KOPT-K1 (cell line): ENCODE data around the gene GIMAP5.
A peak's percentile ranks its signal among the peaks of the same experiment; 100 is the strongest.

Experiments used
- H3K27ac ChIP-seq: fragments of 200-600 bp; sonication (generic); 2 replicates; pipeline ENCODE4 v1.5.1; 2016; ENCODE audit warnings: antibody characterized with exemption, mild to moderate bottlenecking, low read depth, low read length; ENCODE audit not compliant: poor library complexity, severe bottlenecking
- H3K36me3 ChIP-seq: fragments of 200-600 bp; sonication (generic); 2 replicates; pipeline ENCODE4 v1.5.1; 2017; ENCODE audit warnings: antibody characterized with exemption, mild to moderate bottlenecking, low read length, moderate library complexity; ENCODE audit not compliant: insufficient read depth
- H3K9me3 ChIP-seq: fragments of 200-600 bp; sonication (generic); 2 replicates; pipeline ENCODE4 v1.5.1; 2017; ENCODE audit warnings: antibody characterized with exemption, low read length, mild to moderate bottlenecking; ENCODE audit not compliant: insufficient read depth, poor library complexity, severe bottlenecking

The GIMAP5 gene

DNA sequence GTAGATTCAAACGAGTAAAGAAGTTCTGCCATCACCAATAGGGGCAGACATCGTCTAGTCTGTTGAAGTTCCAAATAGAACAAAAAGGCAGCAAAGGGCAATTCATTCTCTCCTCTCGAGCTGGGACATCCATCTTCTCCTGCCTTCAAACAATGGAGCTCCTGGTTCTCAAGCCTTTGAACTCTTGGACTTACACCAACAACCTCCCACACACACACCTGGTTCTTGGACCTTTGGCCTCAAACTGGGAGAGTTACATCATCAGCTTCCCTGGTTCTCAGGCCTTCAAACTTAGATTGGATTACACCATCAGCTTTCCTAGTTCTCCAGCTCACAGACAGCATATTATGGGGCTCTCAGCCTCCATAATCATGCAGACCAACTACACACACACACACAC, 9.8 kb upstream of the GIMAP5 start:
- peaks cover 56% of the 10 kb centered on the region for H3K36me3 ChIP-seq
- H3K9me3 ChIP-seq = peaks cover 58% of the 10 kb centered on the region
- H3K27ac ChIP-seq = no peak overlapping the region

DNA sequence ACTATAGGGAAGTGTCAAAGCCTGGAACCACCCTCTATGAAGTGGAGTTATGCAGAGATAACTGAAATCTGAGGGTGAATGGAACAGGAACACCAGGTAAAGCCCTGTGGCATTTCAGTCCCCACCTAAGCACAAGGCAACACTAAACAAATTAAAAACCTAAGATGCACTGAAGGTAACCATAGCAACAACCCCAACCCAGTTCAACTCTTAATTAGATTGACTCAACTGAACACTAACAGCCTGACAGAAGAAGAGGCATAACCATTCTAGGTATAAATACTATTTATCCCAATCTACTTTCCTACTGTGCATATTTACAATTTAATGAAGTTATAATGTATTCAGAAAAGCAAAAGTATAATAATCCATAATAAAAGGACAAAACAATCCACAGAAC, 9.2 kb upstream of the GIMAP5 start:
- Histone ChIP-seq H3K27ac (no peak overlapping the region), H3K9me3 (peaks cover 55% of the 10 kb centered on the region), H3K36me3 (peaks cover 50% of the 10 kb centered on the region)

DNA sequence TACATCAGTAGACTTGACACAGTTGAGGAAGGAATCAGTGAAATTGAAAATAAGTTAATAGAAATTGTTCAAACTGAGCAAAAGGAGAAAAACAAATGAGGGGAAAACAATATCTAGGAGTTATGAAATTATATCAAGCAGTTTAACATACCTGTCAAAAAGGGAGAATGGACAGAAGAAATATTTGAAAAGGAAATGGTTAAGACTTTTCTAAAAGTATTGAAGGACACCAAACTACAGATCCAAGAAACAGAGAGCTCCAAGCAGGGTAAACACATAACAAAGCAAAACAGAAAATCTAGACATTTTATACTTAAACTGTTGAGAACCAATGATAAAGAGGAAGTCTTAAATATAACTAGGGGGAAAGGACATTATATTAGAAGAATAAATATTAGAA, 8.6 kb upstream of the GIMAP5 start:
- Histone ChIP-seq H3K9me3 (peaks cover 55% of the 10 kb centered on the region), H3K27ac (no peak overlapping the region), H3K36me3 (peaks cover 44% of the 10 kb centered on the region)

DNA sequence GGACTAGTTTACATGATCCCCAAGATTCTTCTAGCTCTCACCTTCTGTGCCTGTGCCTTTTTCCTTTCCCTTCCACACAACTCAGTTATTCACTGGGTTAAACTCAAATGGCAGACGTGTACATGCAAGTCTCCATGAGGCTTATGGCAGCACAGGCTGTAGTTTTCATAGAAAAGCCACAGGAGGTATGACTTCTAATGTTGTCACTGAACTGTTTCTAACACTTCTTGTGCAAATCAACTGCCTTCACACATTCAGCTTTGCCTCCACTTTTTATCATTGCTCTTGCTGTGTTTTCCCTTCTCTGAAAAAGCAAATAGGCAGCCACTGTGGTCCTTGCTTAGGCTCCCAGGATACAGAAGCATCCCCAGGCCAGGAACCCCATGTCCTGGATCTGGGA, 5.3 kb upstream of the GIMAP5 start:
- H3K27ac ChIP-seq = peak overlapping the region; percentile 100
- peaks cover 12% of the 10 kb centered on the region for H3K36me3 ChIP-seq
- peaks cover 29% of the 10 kb centered on the region for H3K9me3 ChIP-seq

DNA sequence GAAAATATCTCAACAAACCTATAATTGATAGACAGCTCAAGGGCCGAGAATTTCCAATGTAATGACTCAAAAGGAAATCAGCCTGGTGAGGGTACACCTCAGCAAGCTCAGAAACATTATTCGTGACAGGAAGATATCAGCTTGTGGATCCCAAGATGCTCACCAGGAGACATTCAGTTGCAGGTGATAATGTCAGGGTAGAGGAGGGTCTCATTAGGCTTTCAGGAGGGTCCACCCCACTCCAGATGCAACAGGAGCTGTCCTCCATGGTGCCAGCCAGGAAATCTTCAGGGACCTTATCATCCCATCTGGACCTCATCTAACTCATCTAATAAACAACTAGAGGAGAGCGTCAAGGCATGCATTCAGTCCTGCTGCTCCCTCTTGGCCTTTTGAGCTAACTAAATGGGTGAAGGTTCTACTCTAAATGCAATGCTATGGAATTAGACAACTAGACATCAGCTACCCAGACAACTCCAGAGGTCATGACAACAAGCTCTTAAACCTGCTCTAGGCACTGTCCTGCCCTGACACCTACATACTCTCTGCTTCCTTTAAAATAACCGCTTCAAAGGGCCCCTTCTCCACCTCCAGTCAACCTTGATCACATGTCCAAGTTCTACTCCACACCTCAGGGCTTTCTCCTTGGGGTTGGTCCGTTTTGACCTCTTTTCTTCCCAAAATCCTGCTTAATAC, 4.3 kb upstream of the GIMAP5 start:
- Histone ChIP-seq H3K27ac (peak overlapping the region; percentile 100), H3K36me3 (peaks cover 5% of the 10 kb centered on the region), H3K9me3 (peaks cover 18% of the 10 kb centered on the region)

DNA sequence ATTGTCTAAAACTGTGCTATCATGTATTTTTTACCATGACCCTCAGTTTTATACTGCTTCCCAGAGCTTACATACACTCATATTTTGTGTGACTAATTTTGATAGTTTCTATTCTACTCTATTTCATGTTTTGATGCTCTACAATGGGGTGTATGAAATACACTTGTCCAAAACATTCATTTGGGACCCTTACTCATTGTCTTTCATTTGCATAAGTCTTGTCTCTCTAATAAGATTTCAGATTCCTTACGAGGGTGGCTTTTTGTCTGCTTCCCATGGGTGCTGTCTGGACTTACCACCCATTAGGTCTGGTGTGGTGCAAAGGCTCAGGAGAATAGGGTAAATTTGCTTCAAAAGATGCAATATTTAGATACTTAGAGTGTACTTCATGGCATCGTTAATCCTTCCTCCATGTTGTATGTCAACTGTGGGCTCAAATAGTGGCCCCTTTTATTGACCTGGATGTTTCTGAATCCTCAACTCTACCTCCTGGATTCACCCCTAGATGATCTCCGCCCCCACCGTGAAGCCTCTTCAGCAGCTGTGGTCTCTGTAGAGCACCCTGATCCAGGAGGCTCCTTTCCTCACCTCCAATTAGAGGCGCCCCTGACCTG, 3.6 kb upstream of the GIMAP5 start:
- H3K27ac ChIP-seq = peak overlapping the region; percentile 100
- peaks cover 9% of the 10 kb centered on the region for H3K36me3 ChIP-seq

DNA sequence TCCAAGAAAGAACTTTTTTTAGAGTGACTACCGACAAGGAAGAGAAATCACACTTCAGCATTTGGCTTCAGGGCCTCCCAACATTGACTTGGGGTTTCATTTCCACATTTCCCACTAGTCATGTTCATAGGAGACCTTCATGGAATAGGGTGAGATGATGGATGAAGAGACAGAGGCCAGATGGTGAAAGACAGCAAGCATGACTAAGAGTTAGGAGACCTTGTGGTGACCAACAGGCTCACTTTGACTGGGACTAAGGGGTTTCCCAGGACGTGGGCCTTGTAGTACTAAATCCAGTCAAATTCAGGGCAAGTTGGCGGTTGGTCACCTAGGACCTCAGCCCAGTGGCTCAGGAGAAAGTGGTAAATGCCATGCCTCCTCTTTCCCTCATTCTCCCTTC, 3.0 kb upstream of the GIMAP5 start:
- peaks cover 16% of the 10 kb centered on the region for H3K36me3 ChIP-seq
- H3K27ac ChIP-seq = peak overlapping the region; percentile 100
- H3K9me3 ChIP-seq = peaks cover 5% of the 10 kb centered on the region

More for the DNA sequence above, 3.6 kb upstream of the GIMAP5 start:
- H3K9me3 ChIP-seq = peaks cover 12% of the 10 kb centered on the region

DNA sequence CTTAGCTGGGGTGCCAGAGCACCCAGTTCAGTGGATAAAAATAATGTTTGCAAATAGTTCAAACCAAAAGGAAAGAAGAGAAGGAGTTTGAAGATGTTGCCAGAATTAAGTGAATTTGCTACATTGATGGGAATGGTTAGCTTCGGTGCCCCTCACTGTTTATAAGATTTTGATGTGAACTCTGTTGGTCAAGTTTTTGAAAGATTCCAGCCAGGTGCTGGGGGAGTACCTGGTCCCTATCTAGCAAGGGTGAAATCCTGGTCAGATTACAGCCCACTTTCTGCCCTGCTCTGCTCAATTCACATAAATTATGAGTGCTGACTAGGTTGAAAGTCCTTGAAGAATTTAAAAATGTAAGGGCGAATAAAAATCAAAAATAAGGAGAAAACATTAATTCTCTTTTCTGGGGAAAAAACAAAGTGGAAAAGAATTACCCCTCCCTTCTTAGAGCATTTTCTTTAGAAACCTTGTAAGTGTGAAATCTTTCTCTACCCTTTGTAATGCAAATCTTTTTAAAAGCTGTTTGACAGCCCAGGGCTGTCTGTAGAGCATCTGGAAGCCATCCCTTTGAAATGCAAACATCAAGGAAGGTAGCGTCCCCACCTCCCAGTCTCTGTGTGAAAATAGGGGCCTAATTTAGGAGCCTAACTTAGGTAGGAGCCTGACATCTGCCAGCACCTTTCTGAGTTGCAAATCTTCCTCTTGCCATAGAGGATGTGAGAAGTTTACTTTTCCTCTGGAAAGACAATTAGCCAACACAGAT, 1.4 kb upstream of the GIMAP5 start:
- H3K27ac ChIP-seq = peak overlapping the region; percentile 100
- peaks cover 31% of the 10 kb centered on the region for H3K36me3 ChIP-seq
- H3K9me3 ChIP-seq = no peaks in the 10 kb centered on the region

DNA sequence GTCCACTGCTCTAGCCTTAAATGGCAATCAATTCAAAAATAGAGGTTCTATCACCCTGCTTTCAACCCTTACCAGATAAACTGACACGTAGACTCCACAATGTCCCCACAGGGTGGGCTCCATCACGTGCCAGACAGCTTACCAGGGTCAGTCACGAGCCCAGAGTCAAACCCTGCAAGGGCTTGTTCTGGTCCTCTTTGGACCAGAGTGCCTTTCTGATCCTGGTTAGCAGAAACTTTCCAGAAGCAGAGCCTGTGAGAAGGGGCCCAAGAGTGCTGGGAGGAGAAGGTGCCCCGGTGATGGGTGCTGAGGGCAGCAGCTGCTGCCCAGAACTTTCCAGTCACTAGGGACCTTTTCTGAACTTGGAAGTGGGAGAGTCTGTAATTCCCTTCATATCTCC, 354 bp upstream of the GIMAP5 start:
- Histone ChIP-seq H3K36me3 (peaks cover 42% of the 10 kb centered on the region), H3K9me3 (no peaks in the 10 kb centered on the region), H3K27ac (peak overlapping the region; percentile 100)

DNA sequence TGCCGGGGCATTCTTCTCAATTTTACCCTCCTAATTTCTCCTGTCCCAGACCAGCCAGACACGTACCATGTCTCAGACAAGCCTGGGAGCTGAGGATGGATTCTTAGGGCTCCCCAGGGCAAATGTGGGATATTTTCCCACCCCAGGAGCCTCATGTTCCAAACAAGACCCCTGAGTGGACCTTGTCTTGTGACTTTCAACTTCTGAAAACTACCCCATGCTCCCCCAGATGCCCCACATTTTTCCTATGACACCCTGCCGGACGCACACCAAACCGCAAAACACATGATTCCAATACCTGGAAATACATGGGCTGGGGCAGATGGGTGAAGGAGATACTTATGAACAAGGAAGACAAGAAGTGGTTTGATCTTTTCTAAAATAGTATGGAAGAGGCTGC, 874 bp downstream of the GIMAP5 start:
- Histone ChIP-seq H3K9me3 (no peaks in the 10 kb centered on the region), H3K36me3 (peaks cover 54% of the 10 kb centered on the region), H3K27ac (peak overlapping the region; percentile 100)

DNA sequence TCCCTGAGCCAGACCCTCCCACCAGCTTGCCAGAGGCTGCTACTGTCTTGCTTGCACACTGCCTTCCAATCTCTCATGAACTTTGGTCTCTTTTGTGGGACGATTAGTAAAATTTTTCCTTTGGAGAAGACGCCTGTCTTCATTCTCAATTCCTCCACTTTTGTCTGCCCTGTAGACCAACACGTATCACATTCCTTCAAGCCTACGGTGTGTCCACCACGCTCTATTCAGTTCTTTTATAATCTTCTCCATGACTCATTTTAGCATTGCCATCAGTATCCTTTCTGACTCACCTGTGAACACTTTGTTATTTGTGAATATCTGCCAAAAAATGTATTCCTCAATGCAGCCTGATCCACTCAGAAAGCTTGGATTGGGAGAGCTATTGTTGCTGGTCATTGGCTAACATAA, 1.4 kb downstream of the GIMAP5 start:
- no peaks in the 10 kb centered on the region for H3K9me3 ChIP-seq
- H3K36me3 ChIP-seq = peaks cover 59% of the 10 kb centered on the region
- peak overlapping the region; percentile 100 for H3K27ac ChIP-seq

DNA sequence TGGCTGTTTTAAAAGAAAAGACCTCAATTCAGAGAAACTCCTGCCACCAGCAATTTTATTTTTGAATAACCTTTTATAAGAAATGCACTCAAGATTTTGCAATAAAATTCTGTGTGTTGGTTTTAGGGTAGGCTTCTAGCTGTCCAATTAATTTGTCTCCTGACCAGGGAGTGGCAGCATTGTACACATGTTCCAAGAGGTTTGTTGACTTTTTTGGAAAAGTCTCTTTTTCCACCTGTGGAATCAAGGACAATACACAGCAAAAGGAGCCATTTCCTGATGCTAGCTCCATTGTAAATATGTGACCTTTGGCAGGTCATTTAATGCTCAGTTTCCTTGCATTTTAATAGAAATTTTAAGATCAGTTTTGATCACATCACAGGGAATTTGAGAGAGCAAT, 1.8 kb downstream of the GIMAP5 start:
- Histone ChIP-seq H3K9me3 (no peaks in the 10 kb centered on the region), H3K27ac (peak overlapping the region; percentile 100), H3K36me3 (peaks cover 64% of the 10 kb centered on the region)

DNA sequence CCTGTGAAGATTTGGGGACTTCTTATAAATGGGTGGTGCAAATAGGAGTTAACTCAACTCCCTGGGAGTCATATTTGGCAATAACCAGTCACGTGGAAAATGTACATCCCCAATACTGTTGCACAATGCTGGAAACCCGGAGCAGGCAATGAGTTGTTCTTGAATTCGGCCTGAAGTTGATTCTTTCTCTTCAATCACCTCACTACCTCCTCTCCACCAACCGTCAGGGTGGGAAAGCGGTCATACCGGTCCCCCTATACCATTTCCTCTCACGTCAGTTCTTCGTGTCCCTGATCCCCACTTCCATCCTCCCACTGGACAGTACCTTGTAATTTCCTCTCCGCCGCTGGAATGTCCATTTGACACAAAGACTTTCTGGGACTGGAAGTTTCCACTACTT, 2.8 kb downstream of the GIMAP5 start:
- peak overlapping the region; percentile 100 for H3K27ac ChIP-seq
- no peaks in the 10 kb centered on the region for H3K9me3 ChIP-seq
- H3K36me3 ChIP-seq = peaks cover 74% of the 10 kb centered on the region

DNA sequence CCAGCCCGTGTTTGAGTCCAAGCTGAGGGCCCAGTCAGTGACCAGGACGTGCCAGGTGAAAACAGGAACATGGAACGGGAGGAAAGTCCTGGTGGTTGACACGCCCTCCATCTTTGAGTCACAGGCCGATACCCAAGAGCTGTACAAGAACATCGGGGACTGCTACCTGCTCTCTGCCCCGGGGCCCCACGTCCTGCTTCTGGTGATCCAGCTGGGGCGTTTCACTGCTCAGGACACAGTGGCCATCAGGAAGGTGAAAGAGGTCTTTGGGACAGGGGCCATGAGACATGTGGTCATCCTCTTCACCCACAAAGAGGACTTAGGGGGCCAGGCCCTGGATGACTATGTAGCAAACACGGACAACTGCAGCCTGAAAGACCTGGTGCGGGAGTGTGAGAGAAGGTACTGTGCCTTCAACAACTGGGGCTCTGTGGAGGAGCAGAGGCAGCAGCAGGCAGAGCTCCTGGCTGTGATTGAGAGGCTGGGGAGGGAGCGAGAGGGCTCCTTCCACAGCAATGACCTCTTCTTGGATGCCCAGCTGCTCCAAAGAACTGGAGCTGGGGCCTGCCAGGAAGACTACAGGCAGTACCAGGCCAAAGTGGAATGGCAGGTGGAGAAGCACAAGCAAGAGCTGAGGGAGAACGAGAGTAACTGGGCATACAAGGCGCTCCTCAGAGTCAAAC, 5.2 kb downstream of the GIMAP5 start:
- peaks cover 85% of the 10 kb centered on the region for H3K36me3 ChIP-seq
- peak overlapping the region; percentile 100 for H3K27ac ChIP-seq
- no peaks in the 10 kb centered on the region for H3K9me3 ChIP-seq

DNA sequence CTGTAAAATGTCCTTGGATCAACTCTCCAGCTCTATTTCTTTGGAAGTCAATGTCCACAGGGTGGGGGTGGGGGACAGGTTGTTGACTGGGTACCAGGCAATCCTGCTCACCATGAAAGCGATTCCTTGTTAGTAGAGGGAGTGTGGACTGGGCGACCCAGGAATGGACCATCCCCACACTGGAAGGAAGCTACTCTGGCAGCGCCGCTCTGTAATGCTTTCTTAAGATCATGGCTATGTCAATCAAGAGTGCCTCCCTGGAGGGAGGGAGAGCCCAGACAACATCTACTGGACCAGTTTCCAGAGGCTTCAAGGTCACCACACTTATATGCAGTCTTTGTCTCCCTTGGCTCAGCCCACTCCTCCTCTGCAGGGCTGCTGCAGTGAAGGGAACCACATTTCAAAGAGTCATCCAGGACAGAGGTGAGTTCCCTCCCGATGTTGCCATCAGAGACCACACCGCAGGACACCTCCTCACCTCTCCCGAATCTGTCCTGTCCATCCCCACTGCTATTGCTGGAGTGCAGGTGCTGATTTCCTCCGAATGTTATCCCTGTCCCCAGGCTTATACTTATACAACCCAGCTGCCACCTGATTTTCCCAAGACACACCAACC, 6.9 kb downstream of the GIMAP5 start:
- Histone ChIP-seq H3K9me3 (no peaks in the 10 kb centered on the region), H3K36me3 (peaks cover 70% of the 10 kb centered on the region), H3K27ac (peak overlapping the region; percentile 100)
